Kidney epithelial cell (primary cell): ENCODE data around the gene XPO6. TPM values are rescaled to one million over a fixed set of nuclear protein-coding genes. Genes with fewer than 3 reads are reported as not detected.
"Not testable (repeated sequence)": the region's sequence is repeated elsewhere in the genome, so short reads cannot be mapped to it uniquely, and the experiment has no call there.

ENCODE experiments used
- DNase-seq: peaks from one replicate; pipeline ENCODE4 v3.0.0-alpha.2; 2010; ENCODE audit warnings: low read depth
- H3K27me3 ChIP-seq: 2 replicates; pipeline ENCODE4 v1.6.0; 2011; ENCODE audit warnings: low read length; ENCODE audit not compliant: control insufficient read depth, insufficient read depth
- H3K36me3 ChIP-seq: 2 replicates; pipeline ENCODE4 v1.5.1; 2011; ENCODE audit warnings: low read length; ENCODE audit not compliant: control insufficient read depth, insufficient read depth
- H3K4me3 ChIP-seq: 2 replicates; pipeline ENCODE4 v1.5.1; 2011; ENCODE audit warnings: low read depth, mild to moderate bottlenecking, control low read depth, low read length
- CTCF ChIP-seq: IDR thresholded peaks from 2 replicates; pipeline ENCODE4 v1.5.1; 2011; ENCODE audit warnings: mild to moderate bottlenecking, moderate library complexity, low read length, control low read depth, inconsistent platforms; ENCODE audit not compliant: insufficient read depth, poor library complexity, severe bottlenecking
- total RNA-seq: library from RNA; depleted of rRNA; stranded (reverse); fragments of >200 nt; gene quantifications from 2 replicates; pipeline ENCODE4 v1.2.3, GENCODE V29; 2015

XPO6 gene
- total RNA-seq, 1 donor from 2014 or later = 61.9 TPM

GRCh38 chr16:28257256-28257655, 45.5 kb upstream of the XPO6 start:
- H3K27me3 ChIP-seq = peaks cover 38% of the 10 kb centered on the region
- H3K4me3 ChIP-seq = no peak overlapping the region
- TF ChIP-seq CTCF = no peak
- no peak for DNase-seq
- H3K36me3 ChIP-seq = no peaks in the 10 kb centered on the region

DNA sequence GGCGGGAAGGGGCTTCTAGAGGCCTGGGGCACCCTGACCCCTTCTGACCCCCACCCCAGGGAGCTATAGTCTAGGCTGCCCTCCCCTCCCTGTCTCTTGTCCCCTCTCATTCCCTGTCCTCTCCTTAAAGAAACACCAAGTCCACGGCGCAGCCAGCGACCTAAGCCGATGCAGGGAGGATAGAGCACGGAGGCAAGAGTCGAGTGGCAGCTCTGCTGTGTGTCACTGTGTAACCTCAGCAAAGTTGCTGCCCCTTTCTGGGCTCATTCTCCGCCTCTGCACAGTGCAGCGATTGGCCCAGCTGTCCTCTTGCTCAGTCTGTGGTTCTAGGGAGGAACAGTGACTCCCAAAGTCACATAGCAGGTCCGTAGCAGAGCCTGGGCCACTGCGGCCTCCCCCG, 44.1 kb upstream of the XPO6 start:
- DNase-seq = no peak
- TF ChIP-seq CTCF = no peak
- Histone ChIP-seq H3K4me3 (no peak overlapping the region), H3K27me3 (peaks cover 34% of the 10 kb centered on the region), H3K36me3 (no peaks in the 10 kb centered on the region)

DNA sequence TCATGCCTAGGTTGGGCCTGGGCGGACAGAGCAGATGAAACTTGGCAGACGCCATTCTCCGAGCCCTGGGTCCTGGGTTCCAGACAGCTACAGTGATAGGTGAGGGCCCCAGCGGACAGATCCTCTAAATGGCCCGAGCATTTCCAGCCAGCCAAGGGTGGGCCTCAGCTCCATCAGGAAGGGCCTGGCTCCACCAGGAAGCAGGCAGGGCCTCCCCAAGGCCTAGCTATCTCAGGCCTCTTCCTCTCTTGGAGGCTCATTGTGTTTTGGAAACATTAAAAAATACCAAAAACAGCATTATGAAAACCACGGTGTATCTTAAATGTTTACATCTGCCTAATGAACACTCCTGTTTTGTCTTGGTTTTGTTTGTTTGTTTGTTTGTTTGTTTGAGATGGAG, 42.4 kb upstream of the XPO6 start:
- DNase-seq = no peak
- no peak for TF ChIP-seq CTCF
- no peak overlapping the region for H3K4me3 ChIP-seq
- no peaks in the 10 kb centered on the region for H3K36me3 ChIP-seq
- peaks cover 18% of the 10 kb centered on the region for H3K27me3 ChIP-seq

DNA sequence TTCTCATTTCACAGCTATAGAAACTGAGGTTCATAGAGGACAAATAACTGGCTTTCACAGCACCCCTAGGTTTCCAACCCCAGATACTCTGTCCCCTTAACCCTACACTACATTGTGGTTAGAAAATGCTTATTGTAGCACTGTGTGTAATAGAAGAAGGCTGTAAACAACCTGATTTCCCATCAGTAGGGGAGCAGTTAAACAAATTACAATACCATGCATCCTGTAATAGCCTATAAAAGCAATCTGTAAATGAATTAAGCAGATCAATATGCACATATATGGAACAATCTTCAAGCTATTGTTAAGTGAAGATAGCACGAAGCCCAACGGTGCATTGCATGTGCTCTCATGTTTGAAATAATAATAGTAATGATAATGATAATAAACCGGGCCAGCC, 39.2 kb upstream of the XPO6 start:
- TF ChIP-seq CTCF = no peak
- Histone ChIP-seq H3K4me3 (no peak overlapping the region), H3K36me3 (no peaks in the 10 kb centered on the region), H3K27me3 (no peaks in the 10 kb centered on the region)
- DNase-seq = no peak

- H3K4me3 ChIP-seq, H3K27me3 ChIP-seq, H3K36me3 ChIP-seq, DNase-seq: not testable (repeated sequence)
Measured at GRCh38 chr16:28249483-28249882, 37.7 kb upstream of the XPO6 start.

DNA sequence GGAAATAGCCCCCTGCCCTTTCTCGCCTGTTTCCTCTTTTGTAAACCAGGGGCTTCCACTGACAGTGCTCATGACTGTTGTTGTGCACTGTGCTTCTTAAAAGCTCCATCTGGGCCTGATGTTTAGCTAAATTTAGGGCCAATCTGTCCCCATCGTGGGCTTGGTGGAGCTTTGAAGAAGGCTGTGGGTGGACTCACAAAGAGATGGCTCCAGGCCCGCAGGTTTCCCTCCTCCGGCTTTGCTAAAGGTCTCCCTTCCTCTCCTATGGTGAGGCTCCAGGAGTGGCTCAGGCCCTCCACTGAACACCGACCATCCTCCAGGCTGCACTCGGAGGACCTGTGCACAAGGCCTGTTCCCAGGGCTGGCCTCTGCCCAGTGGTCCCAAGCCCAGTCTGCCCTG, 30.2 kb upstream of the XPO6 start:
- H3K4me3 ChIP-seq = no peak overlapping the region
- DNase-seq = no peak
- no peak for TF ChIP-seq CTCF
- no peaks in the 10 kb centered on the region for H3K27me3 ChIP-seq
- H3K36me3 ChIP-seq = no peaks in the 10 kb centered on the region
